HUES64 (cell line): ENCODE data around the gene RPL32.
"Not testable (repeated sequence)": the region's sequence is repeated elsewhere in the genome, so short reads cannot be mapped to it uniquely, and the experiment has no call there.

Source experiments
- H3K27ac ChIP-seq: 2 replicates; pipeline ENCODE4 v1.7.0; 2013; ENCODE audit warnings: low read depth, low read length, inconsistent platforms
- H3K27me3 ChIP-seq: 2 replicates; pipeline ENCODE4 v1.6.1; 2013; ENCODE audit warnings: mild to moderate bottlenecking, low read length; ENCODE audit not compliant: insufficient read depth
- H3K36me3 ChIP-seq: 2 replicates; pipeline ENCODE4 v1.6.1; 2013; ENCODE audit warnings: mild to moderate bottlenecking, low read length; ENCODE audit not compliant: insufficient read depth
- H3K4me1 ChIP-seq: 2 replicates; pipeline ENCODE4 v1.6.1; 2013; ENCODE audit warnings: mild to moderate bottlenecking, low read length, moderate library complexity; ENCODE audit not compliant: insufficient read depth
- H3K4me3 ChIP-seq: 2 replicates; pipeline ENCODE4 v1.5.1; 2013; ENCODE audit warnings: mild to moderate bottlenecking, low read length, moderate library complexity
- H3K9ac ChIP-seq: 2 replicates; pipeline ENCODE4 v1.6.1; 2013; ENCODE audit warnings: mild to moderate bottlenecking, low read depth, low read length
- H3K9me3 ChIP-seq: 2 replicates; pipeline ENCODE4 v1.6.1; 2013; ENCODE audit warnings: low read depth, low read length; ENCODE audit not compliant: insufficient read depth
- WGBS: fragments of 150-250, 120-280 bp; methylation state at CpG from one replicate; pipeline ENCODE4 v1.1.7; 2013; ENCODE audit warnings: missing lambda C conversion rate; 5-methylcytosine and 5-hydroxymethylcytosine counted together

The RPL32 gene

GRCh38 chr3:12840148-12840547 lies 1.2 kb downstream of the RPL32 start:
- Histone ChIP-seq H3K36me3 (peaks cover 56% of the 10 kb centered on the region), H3K4me3 (peak overlapping the region; percentile 84), H3K9ac (peak overlapping the region; percentile 99), H3K4me1 (peaks cover 17% of the 10 kb centered on the region)
- WGBS, result 47% methylated on average over 10 of the region's 10 CpGs
- H3K9me3 ChIP-seq, H3K27me3 ChIP-seq, H3K27ac ChIP-seq: not testable (repeated sequence)

GRCh38 chr3:12839156-12839946 lies 2.0 kb downstream of the RPL32 start:
- WGBS, result 86% methylated on average over 11 of the region's 11 CpGs
- peaks cover 22% of the 10 kb centered on the region for H3K4me1 ChIP-seq
- peak overlapping the region; percentile 84 for H3K4me3 ChIP-seq
- no peak overlapping the region for H3K27ac ChIP-seq
- H3K9me3 ChIP-seq, result no peaks in the 10 kb centered on the region
- H3K36me3 ChIP-seq, result peaks cover 64% of the 10 kb centered on the region
- H3K27me3 ChIP-seq, result no peaks in the 10 kb centered on the region
- H3K9ac ChIP-seq, result peak overlapping the region; percentile 99

GRCh38 chr3:12838179-12838965 lies 3.0 kb downstream of the RPL32 start:
- Histone ChIP-seq H3K36me3 (peaks cover 74% of the 10 kb centered on the region), H3K4me1 (peaks cover 32% of the 10 kb centered on the region), H3K27ac (no peak overlapping the region), H3K4me3 (peak overlapping the region; percentile 84; the same call in 1 of the 2 replicates), H3K27me3 (no peaks in the 10 kb centered on the region), H3K9me3 (no peaks in the 10 kb centered on the region), H3K9ac (peak overlapping the region; percentile 36; the same call in 1 of the 2 replicates)
- WGBS, result 89% methylated on average over 13 of the region's 13 CpGs

- Histone ChIP-seq H3K27me3 (no peaks in the 10 kb centered on the region), H3K4me1 (peaks cover 37% of the 10 kb centered on the region), H3K27ac (0 out of 2 replicates have a peak overlapping the region, but pooled peaks have one; percentile 2), H3K36me3 (peaks cover 83% of the 10 kb centered on the region), H3K9ac (peak overlapping the region; percentile 36; the same call in 1 of the 2 replicates), H3K4me3 (peak overlapping the region; percentile 26; the same call in 1 of the 2 replicates), H3K9me3 (no peaks in the 10 kb centered on the region)
- WGBS, result 97% methylated on average over 6 of the region's 6 CpGs
These were observed 3.9 kb downstream of the RPL32 start for GRCh38 chr3:12837295-12837986.

- no peak overlapping the region; the same call in 1 of the 2 replicates for H3K27ac ChIP-seq
- H3K9ac ChIP-seq, result no peak overlapping the region
- no peaks in the 10 kb centered on the region for H3K9me3 ChIP-seq
- no peaks in the 10 kb centered on the region for H3K27me3 ChIP-seq
- H3K4me3 ChIP-seq, result no peak overlapping the region
- peaks cover 92% of the 10 kb centered on the region for H3K36me3 ChIP-seq
- 93% methylated on average over 6 of the region's 6 CpGs for WGBS
- H3K4me1 ChIP-seq, result peaks cover 37% of the 10 kb centered on the region
These were observed 6.2 kb downstream of the RPL32 start for GRCh38 chr3:12835052-12835665.

- no peak overlapping the region for H3K4me3 ChIP-seq
- 68% methylated on average over 13 of the region's 13 CpGs for WGBS
- no peaks in the 10 kb centered on the region for H3K27me3 ChIP-seq
- peaks cover 23% of the 10 kb centered on the region; the same call in 1 of the 2 replicates for H3K4me1 ChIP-seq
- H3K9me3 ChIP-seq, result no peaks in the 10 kb centered on the region
- H3K9ac ChIP-seq, result peak overlapping the region; percentile 15; the same call in 1 of the 2 replicates
- peaks cover 87% of the 10 kb centered on the region for H3K36me3 ChIP-seq
- peak overlapping the region; percentile 64 for H3K27ac ChIP-seq
These were observed 7.9 kb downstream of the RPL32 start for GRCh38 chr3:12833222-12834161.

- H3K36me3 ChIP-seq, result peaks cover 79% of the 10 kb centered on the region
These were observed 8.8 kb downstream of the RPL32 start for GRCh38 chr3:12832350-12833221.

GRCh38 chr3:12831301-12831866 lies 10.0 kb downstream of the RPL32 start:
- Histone ChIP-seq H3K4me1 (peaks cover 20% of the 10 kb centered on the region; the same call in 1 of the 2 replicates), H3K27ac (no peak overlapping the region; the same call in 1 of the 2 replicates), H3K27me3 (no peaks in the 10 kb centered on the region), H3K9ac (no peak overlapping the region), H3K4me3 (no peak overlapping the region), H3K9me3 (no peaks in the 10 kb centered on the region), H3K36me3 (peaks cover 67% of the 10 kb centered on the region)
- 89% methylated on average over 5 of the region's 5 CpGs for WGBS

More at GRCh38 chr3:12832350-12833221, 8.8 kb downstream of the RPL32 start:
- Histone ChIP-seq H3K4me3 (no peak overlapping the region), H3K4me1 (peaks cover 23% of the 10 kb centered on the region; the same call in 1 of the 2 replicates), H3K9me3 (no peaks in the 10 kb centered on the region), H3K27ac (peak overlapping the region; percentile 62; the same call in 1 of the 2 replicates), H3K9ac (no peak overlapping the region), H3K27me3 (no peaks in the 10 kb centered on the region)
- 92% methylated on average over 6 of the region's 7 CpGs for WGBS

- no peaks in the 10 kb centered on the region for H3K9me3 ChIP-seq
- H3K27ac ChIP-seq, result no peak overlapping the region
- 85% methylated on average over 4 of the region's 4 CpGs for WGBS
- peaks cover 20% of the 10 kb centered on the region; the same call in 1 of the 2 replicates for H3K4me1 ChIP-seq
- peaks cover 61% of the 10 kb centered on the region for H3K36me3 ChIP-seq
- no peak overlapping the region for H3K4me3 ChIP-seq
- H3K27me3 ChIP-seq, result no peaks in the 10 kb centered on the region
- H3K9ac ChIP-seq, result no peak overlapping the region
These were observed 10.6 kb downstream of the RPL32 start for GRCh38 chr3:12830785-12831156.
